Caki2 (cell line): Measurements from ENCODE around the gene DNAJB2. TPM values are rescaled to one million over a fixed set of nuclear protein-coding genes. Genes with fewer than 3 reads are reported as not detected.

Experiments used
- DNase-seq: peaks from one replicate; pipeline ENCODE4 v3.0.0-alpha.2; 2015; ENCODE audit warnings: low read depth
- in situ Hi-C: cut with HindIII; loops from 2 replicates; pipeline ENCODE4 v1.10.0; 2016; ENCODE audit warnings: low sequenced_read_pairs, low pct_unique_long_range_greater_than_20kb, mixed read lengths
- total RNA-seq: library from RNA; depleted of rRNA; stranded (reverse); fragments of >200 nt; shearing (Covaris generic); gene quantifications from 2 replicates; pipeline ENCODE4 v1.2.3, GENCODE V29; 2014; ENCODE audit warnings: low replicate concordance; rRNA removed

Gene DNAJB2
- total RNA-seq, result 17.0 and 50.6 TPM in 2 replicates

DNA sequence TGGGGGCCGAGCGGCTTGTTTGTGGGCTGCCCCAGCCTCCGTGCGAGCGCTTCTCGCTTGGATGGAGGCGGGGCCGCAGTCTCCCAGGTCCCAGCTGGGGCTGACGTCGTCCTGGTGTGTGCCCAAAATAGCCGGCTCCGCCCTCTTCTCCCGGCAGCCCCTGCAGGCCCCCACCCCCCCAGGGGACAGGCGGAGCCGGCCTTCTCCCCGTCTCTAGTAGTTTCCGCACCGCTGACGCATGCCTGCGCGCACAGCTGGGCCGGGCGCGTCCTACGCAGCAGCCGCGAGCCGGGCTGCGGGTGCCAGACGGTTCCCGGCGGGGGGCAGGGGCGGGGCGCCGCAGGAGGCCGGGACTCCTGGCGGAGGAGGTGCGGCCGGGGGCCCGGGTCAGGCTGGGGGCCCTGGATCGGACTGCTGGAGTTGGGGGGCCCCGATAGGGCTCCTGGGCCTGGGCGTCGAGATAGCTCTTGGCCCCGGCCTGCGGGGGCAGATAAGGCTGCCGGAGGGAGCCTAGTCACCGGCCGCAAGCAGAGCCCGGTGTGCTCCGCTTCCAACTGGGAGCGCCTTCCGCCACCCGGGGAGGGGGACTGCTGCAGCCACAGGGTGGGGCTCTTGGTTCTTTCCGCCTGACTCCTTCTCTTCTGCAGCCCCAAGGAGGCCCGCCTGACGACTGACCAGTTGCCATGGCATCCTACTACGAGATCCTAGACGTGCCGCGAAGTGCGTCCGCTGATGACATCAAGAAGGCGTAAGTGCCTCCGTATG lies at the start of gene DNAJB2:
Gene DNAJB2, plus strand, starts transcription at position 216 of the 765 bp plus-strand sequence. Its CDS starts 468 bp downstream, at position 684.
- in situ Hi-C loops, result no loop called here

DNA sequence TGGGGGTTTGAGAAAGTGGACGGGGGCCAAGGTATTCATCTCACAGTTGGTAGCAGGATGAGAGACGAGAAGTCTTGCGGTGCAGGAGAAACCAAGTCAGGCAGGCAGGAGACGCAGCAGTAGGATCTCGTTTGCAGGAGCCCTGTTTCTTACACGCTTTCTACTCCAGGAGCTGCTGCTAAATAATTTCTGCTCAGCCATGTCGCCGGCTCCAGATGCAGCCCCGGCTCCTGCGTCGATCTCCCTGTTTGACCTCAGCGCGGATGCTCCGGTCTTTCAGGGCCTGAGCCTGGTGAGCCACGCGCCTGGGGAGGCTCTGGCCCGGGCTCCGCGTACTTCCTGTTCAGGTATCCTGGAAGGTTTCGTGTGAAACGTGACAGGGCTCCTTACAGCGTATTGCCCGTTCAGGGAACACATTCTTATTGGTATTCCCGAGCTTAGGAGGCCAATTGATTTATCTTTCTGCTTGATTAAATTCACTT lies 49.1 kb upstream of the DNAJB2 start:
- in situ Hi-C loops, result no loop called here
- peak; percentile 54 for DNase-seq

More for the DNA sequence above, at the start of gene DNAJB2:
- peak; percentile 72 for DNase-seq

DNA sequence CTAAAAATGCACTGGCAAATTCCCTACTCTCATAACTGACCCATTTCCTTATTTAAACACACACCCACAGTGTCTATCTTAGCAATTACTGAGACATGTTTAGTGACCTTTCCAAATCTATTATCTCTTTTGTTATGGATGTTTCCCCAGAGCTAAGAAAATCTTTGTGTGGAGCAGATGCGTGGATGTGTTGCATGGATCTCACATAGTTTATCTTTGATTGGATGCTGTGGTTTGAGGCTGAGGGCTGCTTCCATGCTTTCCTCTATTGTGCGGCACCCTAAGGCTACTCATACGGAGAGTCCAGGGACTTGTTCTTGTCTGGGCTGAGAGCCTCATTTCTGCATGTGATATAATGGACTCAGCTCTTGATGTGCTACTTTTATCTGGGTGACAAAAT lies 44.8 kb upstream of the DNAJB2 start:
- no peak for DNase-seq
- in situ Hi-C loops, result no loop called here

DNA sequence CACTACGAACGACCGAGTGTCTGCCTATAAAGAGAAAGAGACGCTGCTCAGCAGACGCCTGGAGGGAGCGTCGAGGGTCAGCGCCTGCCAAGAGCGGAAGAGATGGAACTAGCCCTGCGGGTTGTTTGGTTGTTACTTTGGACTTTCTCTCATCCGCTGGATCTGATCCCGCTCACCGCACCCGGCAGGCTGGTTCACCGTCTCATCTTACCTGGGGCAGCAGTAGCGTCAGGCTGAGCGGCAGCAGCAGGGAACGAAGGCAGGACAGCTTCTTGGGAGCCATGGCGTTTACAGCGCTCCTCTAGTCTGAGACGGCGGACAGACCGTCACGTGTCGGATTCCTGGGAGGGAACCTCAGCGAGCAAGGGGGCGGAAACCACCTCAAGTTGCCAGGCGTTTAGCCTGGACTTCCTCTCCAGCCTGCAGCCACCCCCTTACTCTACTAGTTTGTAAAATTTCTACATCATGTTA lies 35.8 kb upstream of the DNAJB2 start:
- no peak for DNase-seq
- in situ Hi-C loops, result no loop called here

DNA sequence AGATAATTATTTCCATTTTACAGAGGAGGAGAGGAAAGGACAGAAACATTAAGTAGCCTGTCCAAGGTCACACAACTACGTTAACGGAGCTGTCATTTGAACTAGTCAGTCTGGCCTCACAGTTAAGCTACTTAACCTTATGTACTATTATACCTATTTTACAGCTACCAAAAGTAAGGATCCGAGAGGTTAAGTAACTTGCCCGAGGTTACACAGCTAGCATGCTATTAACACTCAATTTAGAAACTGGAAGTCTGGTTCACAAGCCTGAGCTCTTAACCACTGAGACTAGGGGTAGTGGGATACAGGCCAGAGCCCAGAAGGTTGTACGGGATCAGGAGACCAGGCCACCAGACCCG lies 34.4 kb upstream of the DNAJB2 start:
- DNase-seq, result no peak
- in situ Hi-C loops, result no loop called here

DNA sequence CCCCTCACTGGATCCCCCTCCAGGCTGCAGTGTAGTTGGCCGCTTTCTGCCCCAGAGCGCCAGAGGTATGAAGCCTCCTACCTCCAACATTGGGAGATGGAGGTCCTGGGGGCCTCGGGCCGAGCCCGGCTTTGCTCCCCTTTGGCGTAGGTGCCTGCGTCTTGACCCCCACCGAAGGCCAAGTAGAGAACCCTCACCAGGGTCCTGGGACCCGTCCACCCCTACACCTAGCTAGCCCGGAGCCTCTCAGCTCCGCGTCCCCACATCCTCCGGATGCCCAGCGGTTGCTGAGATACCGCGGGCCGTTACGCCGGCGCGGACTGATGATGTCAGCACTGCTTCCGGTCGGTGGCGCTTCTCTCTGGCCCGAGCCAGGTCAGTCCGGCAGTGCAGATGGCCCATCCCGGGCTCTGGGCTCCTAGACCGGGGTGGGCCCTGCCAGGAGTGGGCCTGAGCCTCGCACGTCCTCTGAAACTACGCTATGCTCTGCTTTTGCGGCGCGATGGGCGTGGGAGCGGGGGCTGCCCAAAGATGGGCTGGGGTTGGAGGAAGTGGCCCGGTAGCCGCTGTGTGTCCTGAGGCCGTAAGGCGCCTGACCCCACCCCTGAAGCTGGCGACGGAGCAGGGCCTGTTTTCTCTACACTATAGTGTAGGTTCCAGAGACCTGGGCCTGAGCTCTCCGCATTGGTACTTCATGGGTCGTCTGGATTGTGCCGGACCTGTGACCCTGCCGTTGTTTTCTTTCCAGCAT lies 33.8 kb upstream of the DNAJB2 start, which contains the start of the genes GLB1L and STK16:
Gene GLB1L, minus strand, starts transcription at position 297 of the 751 bp plus-strand sequence. CDS start 1,871 bp downstream, outside the sequence.
Gene STK16, plus strand, starts transcription at position 332 of the 751 bp plus-strand sequence. CDS start 521 bp downstream, outside the sequence.
- DNase-seq, result peak; percentile 83
- in situ Hi-C loops, result no loop called here

DNA sequence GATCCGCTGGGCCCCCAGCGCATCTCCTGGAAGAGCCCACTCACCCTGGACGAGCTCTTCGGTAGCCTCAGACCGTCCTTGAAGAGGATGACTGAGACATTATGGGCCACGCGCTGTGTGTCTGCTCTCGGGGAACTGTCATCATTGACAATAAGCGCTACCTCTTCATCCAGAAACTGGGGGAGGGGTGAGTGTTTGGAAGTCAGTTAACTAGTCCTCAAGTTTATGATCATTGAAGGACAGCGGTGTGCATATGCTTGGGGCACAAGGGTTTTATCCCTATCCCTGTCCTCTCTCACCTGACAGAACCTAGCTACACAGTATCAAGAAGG lies 33.3 kb upstream of the DNAJB2 start:
- in situ Hi-C loops, result no loop called here
- no peak for DNase-seq

DNA sequence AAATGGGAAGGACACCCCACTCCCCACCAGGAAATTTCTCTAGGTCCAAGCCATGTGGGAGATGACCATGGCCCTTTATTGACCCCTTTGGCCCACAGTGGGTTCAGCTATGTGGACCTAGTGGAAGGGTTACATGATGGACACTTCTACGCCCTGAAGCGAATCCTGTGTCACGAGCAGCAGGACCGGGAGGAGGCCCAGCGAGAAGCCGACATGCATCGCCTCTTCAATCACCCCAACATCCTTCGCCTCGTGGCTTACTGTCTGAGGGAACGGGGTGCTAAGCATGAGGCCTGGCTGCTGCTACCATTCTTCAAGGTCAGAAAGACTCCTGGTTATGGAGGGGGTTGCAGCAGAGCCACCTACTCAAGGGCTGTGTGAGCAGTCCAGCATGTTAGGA lies 32.6 kb upstream of the DNAJB2 start:
- no peak for DNase-seq
- in situ Hi-C loops, result no loop called here

DNA sequence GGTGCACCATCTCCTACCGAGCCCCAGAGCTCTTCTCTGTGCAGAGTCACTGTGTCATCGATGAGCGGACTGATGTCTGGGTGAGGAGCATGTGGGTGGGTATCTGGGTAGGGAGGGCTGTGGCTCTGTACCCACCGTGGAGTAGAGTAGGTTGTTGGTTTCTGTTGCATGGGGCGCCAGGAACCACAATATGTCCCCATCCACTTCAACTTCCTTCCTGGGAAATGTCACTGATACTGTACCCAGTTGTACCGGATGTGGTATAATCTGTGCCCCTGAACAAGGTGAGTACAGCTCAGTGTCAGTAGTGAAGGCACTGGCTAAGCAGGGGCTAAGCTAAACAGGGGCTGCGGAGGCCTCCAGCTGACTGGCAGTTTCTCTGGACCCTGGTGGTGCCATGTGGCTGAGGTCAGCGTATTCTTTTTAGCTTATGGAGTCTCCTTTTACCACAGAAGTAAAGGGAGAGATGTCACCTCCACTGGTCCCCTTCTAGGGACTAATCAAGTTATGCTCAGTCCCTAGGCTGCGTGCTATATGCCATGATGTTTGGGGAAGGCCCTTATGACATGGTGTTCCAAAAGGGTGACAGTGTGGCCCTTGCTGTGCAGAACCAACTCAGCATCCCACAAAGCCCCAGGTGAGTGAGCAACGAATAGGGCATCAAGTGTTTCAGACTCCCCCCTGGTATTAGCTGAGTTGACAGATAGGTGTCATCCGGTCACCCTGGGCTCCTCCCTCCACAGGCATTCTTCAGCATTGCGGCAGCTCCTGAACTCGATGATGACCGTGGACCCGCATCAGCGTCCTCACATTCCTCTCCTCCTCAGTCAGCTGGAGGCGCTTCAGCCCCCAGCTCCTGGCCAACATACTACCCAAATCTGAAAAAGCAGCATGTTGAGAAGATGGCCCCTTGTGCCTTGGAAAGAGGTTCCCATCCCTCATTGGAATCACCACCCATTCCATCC lies 31.2 kb upstream of the DNAJB2 start:
- no peak for DNase-seq
- in situ Hi-C loops, result no loop called here

DNA sequence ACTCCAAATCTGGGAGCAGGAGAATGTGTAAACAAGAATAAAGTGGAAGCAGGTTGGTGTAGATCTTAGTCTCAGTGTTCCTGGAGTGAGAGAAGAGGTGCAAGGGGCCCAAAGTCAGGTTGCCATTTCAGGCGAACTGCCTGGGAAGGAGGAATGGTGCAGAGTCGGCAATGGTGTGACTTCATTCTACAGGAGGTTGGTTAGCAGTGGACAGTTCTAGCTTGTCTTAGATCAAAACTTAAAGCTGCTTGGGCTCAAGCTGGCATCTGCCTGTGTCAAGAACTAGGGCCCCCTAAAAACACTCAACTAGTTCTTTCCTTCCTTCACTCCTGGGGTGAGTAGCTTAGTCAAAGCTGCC lies 30.3 kb upstream of the DNAJB2 start:
- no peak for DNase-seq
- in situ Hi-C loops, result no loop called here

DNA sequence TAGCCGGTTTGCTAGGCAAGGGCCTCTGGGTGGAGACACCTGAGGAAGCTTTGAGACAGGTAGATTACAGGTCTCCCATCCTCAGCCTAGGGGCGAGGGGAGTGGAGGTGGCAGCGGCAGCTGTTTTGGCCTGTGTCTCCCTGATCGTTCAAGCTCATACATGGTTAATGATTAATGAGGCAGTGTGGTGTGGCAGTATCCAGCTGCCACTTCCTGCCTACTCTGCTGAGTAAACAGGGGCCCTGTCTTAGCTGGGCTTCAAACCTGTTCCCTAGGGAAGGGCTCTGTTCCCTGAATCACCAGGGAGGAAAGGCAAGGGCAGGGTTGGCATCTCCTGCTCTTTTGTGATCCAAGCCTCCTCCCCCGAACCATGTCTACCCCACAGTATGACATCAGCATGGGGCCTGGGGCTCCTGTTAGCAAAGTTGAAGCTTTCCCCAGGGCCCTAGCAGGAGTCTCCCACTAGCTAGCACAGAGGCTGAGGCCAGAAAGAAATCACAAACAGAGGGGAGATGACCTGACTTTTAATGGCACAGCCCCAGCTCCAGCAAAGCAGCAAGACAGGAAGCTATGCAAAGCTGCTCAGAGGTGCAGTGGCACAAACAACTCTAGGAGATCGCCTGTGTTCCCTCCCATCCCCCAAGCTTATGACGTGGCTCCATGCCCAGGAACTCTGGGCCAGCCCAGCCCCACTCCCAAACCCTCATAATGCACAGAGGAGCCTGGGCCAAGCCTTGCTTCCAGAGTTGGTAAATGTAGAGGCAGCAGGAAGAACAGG lies 29.8 kb upstream of the DNAJB2 start:
- DNase-seq, result peak; percentile 86
- in situ Hi-C loops, result no loop called here

DNA sequence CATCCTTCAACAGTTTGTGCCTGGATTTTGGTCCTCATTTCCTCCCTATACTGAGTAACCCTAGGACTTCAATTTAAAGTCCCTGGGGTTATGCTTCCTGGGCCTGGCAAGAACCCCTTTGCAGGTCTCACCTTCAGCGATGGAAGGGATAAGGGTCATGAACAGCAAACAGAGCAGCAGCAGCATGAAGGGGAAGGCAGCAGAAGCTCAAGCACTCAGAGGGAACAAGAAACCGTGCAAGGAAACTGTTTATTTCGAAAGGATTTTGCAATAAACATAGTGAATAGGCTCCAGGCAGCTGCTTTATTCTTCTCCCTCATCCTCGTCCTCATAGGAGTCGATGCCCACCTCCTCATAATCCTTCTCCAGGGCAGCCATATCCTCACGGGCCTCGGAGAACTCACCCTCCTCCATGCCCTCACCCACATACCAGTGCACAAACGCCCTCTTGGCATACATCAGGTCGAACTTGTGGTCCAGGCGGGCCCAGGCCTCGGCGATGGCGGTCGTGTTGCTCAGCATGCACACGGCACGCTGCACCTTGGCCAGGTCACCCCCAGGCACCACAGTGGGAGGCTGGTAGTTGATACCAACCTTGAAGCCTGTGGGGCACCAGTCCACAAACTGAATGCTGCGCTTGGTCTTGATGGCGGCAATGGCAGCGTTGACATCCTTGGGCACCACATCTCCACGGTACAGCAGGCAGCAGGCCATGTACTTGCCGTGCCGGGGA lies 29.0 kb upstream of the DNAJB2 start:
- no peak for DNase-seq
- in situ Hi-C loops, result no loop called here

DNA sequence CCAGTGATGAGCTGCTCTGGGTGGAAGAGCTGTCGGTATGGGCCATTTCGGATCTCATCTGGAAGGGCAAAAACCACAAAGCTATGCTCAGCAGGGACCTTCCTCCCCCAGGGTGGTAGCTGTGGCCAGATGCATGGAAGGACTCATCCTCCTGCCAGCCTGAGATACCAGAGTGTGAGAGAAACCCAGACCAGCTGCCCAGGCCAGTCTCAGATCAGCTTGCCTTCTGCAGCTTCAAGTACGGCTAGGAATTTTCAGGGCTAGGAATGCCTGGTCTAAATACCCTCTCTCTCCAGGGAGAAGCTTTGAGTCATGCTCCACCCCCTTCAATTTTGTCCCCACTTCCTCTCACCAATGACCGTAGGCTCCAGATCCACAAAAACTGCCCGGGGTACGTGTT lies 27.5 kb upstream of the DNAJB2 start:
- no peak for DNase-seq
- in situ Hi-C loops, result no loop called here

DNA sequence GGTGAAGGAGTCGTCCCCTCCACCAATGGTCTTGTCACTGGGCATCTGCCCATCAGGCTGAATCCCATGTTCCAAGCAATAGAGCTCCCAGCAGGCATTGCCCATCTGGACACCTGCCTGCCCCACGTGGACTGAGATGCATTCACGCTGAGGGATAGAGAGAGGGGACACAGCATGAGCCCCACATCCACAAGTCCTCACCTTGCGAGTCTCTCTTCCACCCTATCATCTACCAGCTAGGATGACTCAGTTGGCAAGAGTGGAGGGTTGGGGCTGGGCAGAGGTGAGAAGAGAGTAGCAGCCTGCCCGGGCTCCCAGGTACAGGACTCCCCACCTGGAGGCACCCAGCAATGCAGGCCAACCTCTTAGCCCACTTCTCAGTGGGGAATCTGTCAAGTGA lies 27.1 kb upstream of the DNAJB2 start:
- no peak for DNase-seq
- in situ Hi-C loops, result no loop called here

DNA sequence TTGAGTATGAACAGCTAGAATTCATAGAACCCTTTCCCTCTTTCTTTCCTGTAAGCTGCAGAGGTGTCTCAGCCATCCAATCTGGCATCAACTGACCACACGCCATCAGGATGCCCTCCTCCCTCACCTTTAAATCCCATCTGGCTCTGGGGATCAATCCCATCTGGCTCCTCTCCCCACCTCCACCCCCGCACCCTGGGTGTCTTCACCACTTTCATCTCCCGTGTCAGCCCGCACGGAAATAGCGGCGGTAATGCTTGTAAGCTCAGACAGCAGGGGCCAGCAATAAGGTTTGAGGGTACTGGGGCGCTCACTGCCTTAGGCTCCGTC lies 26.6 kb upstream of the DNAJB2 start:
- in situ Hi-C loops, result no loop called here
- DNase-seq, result no peak

DNA sequence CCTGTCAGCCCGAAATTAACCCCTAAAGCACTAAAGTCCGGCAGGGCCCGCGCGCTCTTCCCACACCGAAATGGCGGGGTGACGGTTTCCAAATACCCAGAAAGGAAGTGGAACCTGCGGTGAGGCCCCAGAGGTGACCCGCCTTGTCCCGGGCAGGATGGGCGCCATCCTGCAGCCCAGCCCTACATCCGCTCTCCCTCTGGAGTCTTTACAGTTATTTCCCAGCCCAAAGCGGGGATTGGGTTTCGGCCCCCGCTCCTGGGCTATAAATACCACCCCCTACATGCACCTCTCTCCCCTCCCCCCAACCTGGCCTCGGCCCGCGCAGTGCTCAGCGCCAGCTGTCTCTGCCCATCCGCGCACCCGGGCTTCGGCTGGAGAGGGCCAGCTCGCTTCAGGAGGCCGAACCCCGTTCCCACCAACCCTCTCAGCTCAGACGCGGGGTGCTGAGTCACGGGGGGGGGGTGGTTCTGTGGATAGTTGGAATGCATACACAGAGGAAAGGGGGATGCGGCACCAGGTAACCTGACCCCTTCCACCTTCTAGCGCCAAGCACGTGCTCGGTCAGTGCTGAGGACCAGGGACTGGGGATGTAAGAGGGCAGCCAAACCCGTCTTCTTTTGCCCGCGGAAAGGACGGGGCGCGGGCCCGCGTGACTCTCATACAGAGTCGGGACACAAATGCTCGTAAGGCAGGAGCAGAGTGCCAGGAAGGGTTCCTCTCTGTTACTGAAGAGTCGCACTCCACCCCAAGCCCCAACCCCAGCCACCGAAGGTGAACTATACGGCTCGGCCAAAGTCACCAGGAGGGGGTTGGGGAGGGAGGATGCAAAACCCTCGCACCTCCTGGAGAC lies 26.0 kb upstream of the DNAJB2 start, which contains the start of gene TUBA4B:
Gene TUBA4B, plus strand, starts transcription at position 344 of the 853 bp plus-strand sequence. Its CDS starts 165 bp downstream, at position 509.
- in situ Hi-C loops, result no loop called here
- peak; percentile 23 for DNase-seq
